NCI-H1417 (cell line): ENCODE results near the gene VPS13D.
A peak's percentile ranks its signal among the peaks of the same experiment; 100 is the strongest.

ENCODE experiments used
- DNase-seq, 3 experiments: peaks; one replicate each; lab custom pipeline; 2025; lab: John Stamatoyannopoulos, UW

The VPS13D gene

GRCh38 chr1:12539320-12539704 lies 309.5 kb downstream of the VPS13D start:
- no peak for DNase-seq

- DNase-seq = no peak
These were observed 310.1 kb downstream of the VPS13D start for GRCh38 chr1:12539705-12540579.

GRCh38 chr1:12540580-12541273 lies 310.9 kb downstream of the VPS13D start:
- DNase-seq = no peak

GRCh38 chr1:12541274-12542137 lies 311.7 kb downstream of the VPS13D start:
- no peak for DNase-seq

GRCh38 chr1:12542138-12542465 lies 312.3 kb downstream of the VPS13D start:
- no peak for DNase-seq

- DNase-seq = no peak
These were observed 313.1 kb downstream of the VPS13D start for GRCh38 chr1:12542616-12543592.

- DNase-seq = no peak
These were observed 313.9 kb downstream of the VPS13D start for GRCh38 chr1:12543740-12544154.

GRCh38 chr1:12544357-12544756 lies 314.5 kb downstream of the VPS13D start:
- DNase-seq = no peak

GRCh38 chr1:12544992-12545391 lies 315.2 kb downstream of the VPS13D start:
- no peak for DNase-seq

GRCh38 chr1:12546771-12547585 lies 317.1 kb downstream of the VPS13D start:
- no peak for DNase-seq

- DNase-seq = no peak
These were observed 317.9 kb downstream of the VPS13D start for GRCh38 chr1:12547586-12548225.

- no peak for DNase-seq
These were observed 318.6 kb downstream of the VPS13D start for GRCh38 chr1:12548279-12548972.

GRCh38 chr1:12548973-12549459 lies 319.2 kb downstream of the VPS13D start:
- no peak for DNase-seq

GRCh38 chr1:12549460-12550349 lies 319.9 kb downstream of the VPS13D start:
- peak in 2 of 3 experiments; percentile 30 to 43 for DNase-seq

GRCh38 chr1:12551584-12551983 lies 321.8 kb downstream of the VPS13D start:
- no peak for DNase-seq

GRCh38 chr1:12552111-12552888 lies 322.5 kb downstream of the VPS13D start:
- DNase-seq = no peak
